ENCODE data around the gene TAPBPL.

DNA sequence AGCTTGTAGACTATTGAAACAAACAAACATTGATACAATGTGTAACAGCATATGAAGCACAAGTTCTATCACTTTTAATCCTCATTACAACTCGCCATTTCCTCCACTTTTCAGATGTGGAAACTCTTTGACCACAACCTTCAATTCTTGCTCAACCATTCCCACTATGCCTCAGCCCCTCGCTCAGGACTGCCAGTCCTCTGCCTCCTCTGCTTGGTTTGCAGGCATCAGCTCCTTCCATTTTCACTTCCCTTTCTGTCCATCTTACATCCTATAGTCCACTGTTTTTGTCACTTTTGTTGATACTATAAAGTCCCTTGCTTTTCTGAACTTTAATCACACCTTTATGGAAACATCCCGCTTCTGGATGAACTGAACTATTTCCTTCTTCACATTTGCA is 35.2 kb upstream of the TAPBPL start:
- TF ChIP-seq, protein P1, sequence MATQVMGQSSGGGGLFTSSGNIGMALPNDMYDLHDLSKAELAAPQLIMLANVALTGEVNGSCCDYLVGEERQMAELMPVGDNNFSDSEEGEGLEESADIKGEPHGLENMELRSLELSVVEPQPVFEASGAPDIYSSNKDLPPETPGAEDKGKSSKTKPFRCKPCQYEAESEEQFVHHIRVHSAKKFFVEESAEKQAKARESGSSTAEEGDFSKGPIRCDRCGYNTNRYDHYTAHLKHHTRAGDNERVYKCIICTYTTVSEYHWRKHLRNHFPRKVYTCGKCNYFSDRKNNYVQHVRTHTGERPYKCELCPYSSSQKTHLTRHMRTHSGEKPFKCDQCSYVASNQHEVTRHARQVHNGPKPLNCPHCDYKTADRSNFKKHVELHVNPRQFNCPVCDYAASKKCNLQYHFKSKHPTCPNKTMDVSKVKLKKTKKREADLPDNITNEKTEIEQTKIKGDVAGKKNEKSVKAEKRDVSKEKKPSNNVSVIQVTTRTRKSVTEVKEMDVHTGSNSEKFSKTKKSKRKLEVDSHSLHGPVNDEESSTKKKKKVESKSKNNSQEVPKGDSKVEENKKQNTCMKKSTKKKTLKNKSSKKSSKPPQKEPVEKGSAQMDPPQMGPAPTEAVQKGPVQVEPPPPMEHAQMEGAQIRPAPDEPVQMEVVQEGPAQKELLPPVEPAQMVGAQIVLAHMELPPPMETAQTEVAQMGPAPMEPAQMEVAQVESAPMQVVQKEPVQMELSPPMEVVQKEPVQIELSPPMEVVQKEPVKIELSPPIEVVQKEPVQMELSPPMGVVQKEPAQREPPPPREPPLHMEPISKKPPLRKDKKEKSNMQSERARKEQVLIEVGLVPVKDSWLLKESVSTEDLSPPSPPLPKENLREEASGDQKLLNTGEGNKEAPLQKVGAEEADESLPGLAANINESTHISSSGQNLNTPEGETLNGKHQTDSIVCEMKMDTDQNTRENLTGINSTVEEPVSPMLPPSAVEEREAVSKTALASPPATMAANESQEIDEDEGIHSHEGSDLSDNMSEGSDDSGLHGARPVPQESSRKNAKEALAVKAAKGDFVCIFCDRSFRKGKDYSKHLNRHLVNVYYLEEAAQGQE (IDR thresholded peaks at IDR 0.05; ENCODE audit: insufficient read depth in 1 of 2, low read depth in 2 of 2, low read length in 2 of 2) = no peak
- TF ChIP-seq TAF1 (IDR thresholded peaks at IDR 0.05; ENCODE audit: borderline replicate concordance, insufficient read depth, low read length) = no peak
- no peak for TF ChIP-seq SIN3A (IDR thresholded peaks at IDR 0.05; ENCODE audit: borderline replicate concordance, insufficient read depth, low read length)
- TF ChIP-seq POLR2AphosphoS5 (IDR thresholded peaks at IDR 0.05; ENCODE audit: low read depth, low read length) = no peak
